MM.1S (cell line): ENCODE results near the gene GRPEL2.
"Not testable (repeated sequence)": the region's sequence is repeated elsewhere in the genome, so short reads cannot be mapped to it uniquely, and the experiment has no call there.

Experiments used
- DNase-seq: peaks from one replicate; pipeline ENCODE4 v3.0.0-alpha.2; 2015
- H2AFZ ChIP-seq: fragments of 300-600 bp; sonication (generic); 2 replicates; pipeline ENCODE4 v1.6.0; 2016; ENCODE audit warnings: antibody characterized with exemption, low read length
- H3F3A ChIP-seq: fragments of 300-600 bp; sonication (generic); 2 replicates; pipeline ENCODE4 v1.6.1; 2016; ENCODE audit warnings: mild to moderate bottlenecking, antibody characterized with exemption, low read length, moderate library complexity, mixed read lengths; ENCODE audit not compliant: insufficient read depth
- H3K27ac ChIP-seq: fragments of 300-600 bp; sonication (generic); 2 replicates; pipeline ENCODE4 v1.5.1; 2016; ENCODE audit warnings: mild to moderate bottlenecking, low read length
- H3K27me3 ChIP-seq: fragments of 300-600 bp; sonication (generic); replicated peaks from 2 replicates; pipeline ENCODE4 v1.6.0; 2016; ENCODE audit warnings: low read length; ENCODE audit not compliant: insufficient read depth
- H3K36me3 ChIP-seq: fragments of 300-600 bp; sonication (generic); replicated peaks from 2 replicates; pipeline ENCODE4 v1.6.1; 2016; ENCODE audit warnings: mild to moderate bottlenecking, low read length, mixed read lengths; ENCODE audit not compliant: insufficient read depth
- H3K4me1 ChIP-seq: fragments of 300-600 bp; sonication (generic); 2 replicates; pipeline ENCODE4 v1.6.1; 2016; ENCODE audit warnings: low read length, mixed read lengths
- H3K4me2 ChIP-seq: fragments of 300-600 bp; sonication (generic); 2 replicates; pipeline ENCODE4 v1.6.0; 2016; ENCODE audit warnings: low read depth, low read length
- H3K4me3 ChIP-seq: fragments of 300-600 bp; sonication (generic); 2 replicates; pipeline ENCODE4 v1.5.1; 2016; ENCODE audit warnings: low read length, mixed read lengths
- H3K79me2 ChIP-seq: fragments of 300-600 bp; sonication (generic); 2 replicates; pipeline ENCODE4 v1.6.1; 2016; ENCODE audit warnings: mixed run types, low read length, mixed read lengths
- H3K9ac ChIP-seq: fragments of 300-600 bp; sonication (generic); 2 replicates; pipeline ENCODE4 v1.6.1; 2016; ENCODE audit warnings: low read length, mixed read lengths
- H3K9me2 ChIP-seq: fragments of 300-600 bp; sonication (generic); replicated peaks from 2 replicates; pipeline ENCODE4 v1.6.1; 2016; ENCODE audit warnings: mild to moderate bottlenecking, low read length, mixed read lengths; ENCODE audit not compliant: insufficient read depth
- H3K9me3 ChIP-seq: fragments of 300-600 bp; sonication (generic); replicated peaks from 2 replicates; pipeline ENCODE4 v1.6.1; 2016; ENCODE audit warnings: mild to moderate bottlenecking, low read length, mixed read lengths; ENCODE audit not compliant: insufficient read depth
- H4K20me1 ChIP-seq: fragments of 300-600 bp; sonication (generic); 2 replicates; pipeline ENCODE4 v1.6.1; 2016; ENCODE audit warnings: mild to moderate bottlenecking, low read length, moderate library complexity, mixed read lengths; ENCODE audit not compliant: insufficient read depth
- EZH2 ChIP-seq: fragments of 300-600 bp; sonication (generic); optimal IDR thresholded peaks from 2 replicates; pipeline ENCODE3; 2017; ENCODE audit warnings: low read depth, mild to moderate bottlenecking, antibody characterized with exemption, low read length, mixed read lengths
- EZH2phosphoT487 ChIP-seq: fragments of 300-600 bp; sonication (generic); IDR thresholded peaks from 2 replicates; pipeline ENCODE4 v1.6.1; 2018; ENCODE audit warnings: antibody characterized with exemption, low read length
- TF ChIP-seq, protein P1 (sequence below): fragments of 300-600 bp; sonication (generic); IDR thresholded peaks from 2 replicates; pipeline ENCODE4 v1.5.1; 2016; ENCODE audit warnings: antibody characterized with exemption, low read length, mixed read lengths

The GRPEL2 gene

GRCh38 chr5:149392718-149393117 is 47.4 kb downstream of the GRPEL2 start:
- H3K36me3 ChIP-seq, result no peaks in the 10 kb centered on the region
- H3K27ac ChIP-seq, result no peak overlapping the region
- no peaks in the 10 kb centered on the region for H3F3A ChIP-seq
- TF ChIP-seq EZH2phosphoT487, result no peak
- TF ChIP-seq, protein P1, sequence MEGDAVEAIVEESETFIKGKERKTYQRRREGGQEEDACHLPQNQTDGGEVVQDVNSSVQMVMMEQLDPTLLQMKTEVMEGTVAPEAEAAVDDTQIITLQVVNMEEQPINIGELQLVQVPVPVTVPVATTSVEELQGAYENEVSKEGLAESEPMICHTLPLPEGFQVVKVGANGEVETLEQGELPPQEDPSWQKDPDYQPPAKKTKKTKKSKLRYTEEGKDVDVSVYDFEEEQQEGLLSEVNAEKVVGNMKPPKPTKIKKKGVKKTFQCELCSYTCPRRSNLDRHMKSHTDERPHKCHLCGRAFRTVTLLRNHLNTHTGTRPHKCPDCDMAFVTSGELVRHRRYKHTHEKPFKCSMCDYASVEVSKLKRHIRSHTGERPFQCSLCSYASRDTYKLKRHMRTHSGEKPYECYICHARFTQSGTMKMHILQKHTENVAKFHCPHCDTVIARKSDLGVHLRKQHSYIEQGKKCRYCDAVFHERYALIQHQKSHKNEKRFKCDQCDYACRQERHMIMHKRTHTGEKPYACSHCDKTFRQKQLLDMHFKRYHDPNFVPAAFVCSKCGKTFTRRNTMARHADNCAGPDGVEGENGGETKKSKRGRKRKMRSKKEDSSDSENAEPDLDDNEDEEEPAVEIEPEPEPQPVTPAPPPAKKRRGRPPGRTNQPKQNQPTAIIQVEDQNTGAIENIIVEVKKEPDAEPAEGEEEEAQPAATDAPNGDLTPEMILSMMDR, result no peak
- H3K9me3 ChIP-seq, result no peaks in the 10 kb centered on the region
- H3K9ac ChIP-seq, result no peak overlapping the region
- no peaks in the 10 kb centered on the region for H4K20me1 ChIP-seq
- DNase-seq, result no peak
- no peaks in the 10 kb centered on the region for H3K79me2 ChIP-seq
- no peak overlapping the region for H2AFZ ChIP-seq
- H3K9me2 ChIP-seq, result no peaks in the 10 kb centered on the region
- H3K4me1 ChIP-seq, result no peaks in the 10 kb centered on the region
- H3K27me3 ChIP-seq, result no peaks in the 10 kb centered on the region
- no peak overlapping the region for H3K4me2 ChIP-seq
- H3K4me3 ChIP-seq, result no peak overlapping the region

DNA sequence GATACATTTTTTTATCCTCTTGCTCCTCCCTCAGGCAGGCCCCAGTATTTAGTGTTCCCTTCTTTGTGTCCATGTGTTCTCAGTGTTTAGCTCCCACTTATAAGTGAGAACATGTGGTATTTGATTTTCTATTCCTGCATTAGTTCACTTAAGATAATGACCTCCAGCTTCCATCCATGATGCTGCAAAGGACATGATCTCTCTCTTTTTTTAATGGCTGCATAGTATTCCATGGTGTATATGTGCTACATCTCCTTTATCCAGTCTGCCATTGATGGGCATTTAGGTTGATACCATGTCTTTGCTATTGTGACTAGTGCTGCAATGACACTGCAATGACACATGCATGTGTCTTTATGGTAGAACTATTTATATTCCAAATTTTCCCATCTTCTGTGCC is 49.7 kb downstream of the GRPEL2 start:
- H3K36me3 ChIP-seq, H3K9me3 ChIP-seq, DNase-seq, H3K79me2 ChIP-seq, H3K4me3 ChIP-seq, H3K9ac ChIP-seq, H3F3A ChIP-seq, H3K27me3 ChIP-seq, H2AFZ ChIP-seq, H3K27ac ChIP-seq, H3K4me2 ChIP-seq, H3K4me1 ChIP-seq, H3K9me2 ChIP-seq, H4K20me1 ChIP-seq: not testable (repeated sequence)

DNA sequence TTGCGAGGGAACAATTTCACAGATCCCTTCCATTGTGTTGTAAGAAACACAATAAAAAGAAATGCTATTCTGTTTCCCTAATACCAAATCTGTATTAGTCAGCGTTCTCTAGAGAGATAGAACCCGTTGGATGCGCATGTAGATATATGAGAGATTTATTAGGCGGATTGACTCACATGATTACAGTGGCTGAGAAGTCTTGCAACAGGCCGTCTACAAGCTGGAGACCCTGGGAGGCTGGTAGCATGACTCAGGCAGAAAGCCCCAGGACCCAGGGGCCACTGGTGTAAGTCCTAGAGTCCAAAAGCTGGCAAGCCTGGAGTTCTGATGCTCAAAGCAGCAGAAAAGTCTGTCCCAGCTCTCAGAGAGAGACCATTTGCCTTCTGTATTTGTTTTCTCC is 52.2 kb downstream of the GRPEL2 start:
- Histone ChIP-seq H3K4me1 (no peaks in the 10 kb centered on the region), H4K20me1 (no peaks in the 10 kb centered on the region), H3F3A (no peaks in the 10 kb centered on the region), H2AFZ (no peak overlapping the region), H3K27me3 (no peaks in the 10 kb centered on the region), H3K9ac (no peak overlapping the region), H3K9me3 (no peaks in the 10 kb centered on the region), H3K4me2 (no peak overlapping the region), H3K79me2 (no peaks in the 10 kb centered on the region), H3K36me3 (no peaks in the 10 kb centered on the region), H3K9me2 (no peaks in the 10 kb centered on the region), H3K4me3 (no peak overlapping the region), H3K27ac (no peak overlapping the region)
- TF ChIP-seq, protein P1, result no peak
- TF ChIP-seq EZH2 (no peak), EZH2phosphoT487 (no peak)
- no peak for DNase-seq

DNA sequence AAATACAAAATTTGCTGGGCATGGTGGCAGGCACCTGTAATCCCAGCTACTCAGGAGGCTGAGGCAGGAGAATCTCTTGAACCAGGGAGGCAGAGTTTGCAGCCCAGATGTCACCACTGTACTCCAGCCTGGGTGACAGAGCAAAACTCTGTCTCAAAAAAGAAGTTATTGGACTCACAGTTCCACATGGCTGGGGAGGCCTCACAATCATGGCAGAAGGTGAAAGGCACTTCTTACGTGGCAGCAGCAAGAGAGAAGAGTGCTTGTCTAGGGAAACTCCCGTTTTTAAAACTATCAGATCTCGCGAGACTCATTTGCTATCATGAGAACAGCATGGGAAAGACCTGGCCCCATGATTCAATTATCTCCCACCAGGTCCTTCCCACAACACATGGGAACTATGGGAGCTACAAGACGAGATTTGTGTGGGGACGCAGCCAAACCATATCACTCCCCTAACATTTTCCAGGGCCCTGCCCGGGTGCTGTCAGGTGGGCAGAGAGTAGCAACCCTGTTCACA is 53.5 kb downstream of the GRPEL2 start:
- H3K36me3 ChIP-seq, H3K4me2 ChIP-seq, H3K27me3 ChIP-seq, H3F3A ChIP-seq, H3K4me3 ChIP-seq, H3K79me2 ChIP-seq, H3K9me2 ChIP-seq, DNase-seq, H4K20me1 ChIP-seq, H3K9me3 ChIP-seq, H3K4me1 ChIP-seq, H3K9ac ChIP-seq, H3K27ac ChIP-seq, H2AFZ ChIP-seq: not testable (repeated sequence)
